Naive thymus-derived CD4-positive, alpha-beta T cell (primary cell): Measurements from ENCODE around the gene TMEM132A. TPM values are rescaled to one million over a fixed set of nuclear protein-coding genes. Genes with fewer than 3 reads are reported as not detected.

Source experiments
- ATAC-seq: fragments of 150-1000 bp; cut with Tn5 transposase; 2 replicates; pipeline ENCODE4 v1.10.0; 2021; ENCODE audit warnings: mild to moderate bottlenecking, moderate library complexity
- CTCF ChIA-PET: fragments of 350-600 bp; sonication (Branson Sonifier 250); formaldehyde crosslinking; loops from one replicate; lab custom pipeline; 2021; ENCODE audit warnings: antibody characterized with exemption; lab: Charles Lee
- POLR2A ChIA-PET: fragments of 350-600 bp; sonication (Branson Sonifier 250); formaldehyde crosslinking; loops from one replicate; lab custom pipeline; 2021; ENCODE audit warnings: antibody characterized with exemption, inconsistent platforms; lab: Charles Lee
- DNase-seq, 9 donors: peaks; one replicate each; pipeline versions ENCODE4 v3.0.0 to v3.0.0-alpha.2; 2020 to 2022; ENCODE audit warnings: mixed read lengths in 1 of 9
- H3K27ac ChIP-seq: one replicate; pipeline ENCODE4 v1.7.0; 2013; ENCODE audit warnings: mild to moderate bottlenecking, low read depth, low read length, moderate library complexity
- H3K27me3 ChIP-seq, 2 donors: one replicate each; pipeline ENCODE4 v1.7.0; 2013; ENCODE audit warnings: low read length in 2 of 2, mild to moderate bottlenecking in 2 of 2, moderate library complexity in 2 of 2; ENCODE audit not compliant: control insufficient read depth in 2 of 2, insufficient read depth in 2 of 2
- H3K36me3 ChIP-seq, 3 experiments: 1 replicate in 2 of 3; 2 replicates in 1 of 3; pipeline ENCODE4 v1.7.0; 2013; ENCODE audit warnings: low read length in 3 of 3, mild to moderate bottlenecking in 3 of 3, moderate library complexity in 1 of 3; ENCODE audit not compliant: insufficient read depth in 3 of 3, control insufficient read depth in 2 of 3
- H3K4me1 ChIP-seq, 2 donors: one replicate each; pipeline ENCODE4 v1.7.0; 2013; ENCODE audit warnings: low read length in 2 of 2, mild to moderate bottlenecking in 2 of 2, moderate library complexity in 1 of 2; ENCODE audit not compliant: control insufficient read depth in 2 of 2, insufficient read depth in 2 of 2
- H3K4me3 ChIP-seq: 2 replicates; pipeline ENCODE4 v1.7.0; 2013; ENCODE audit warnings: mild to moderate bottlenecking, low read length
- H3K9me3 ChIP-seq, 3 experiments: 1 replicate in 2 of 3; 2 replicates in 1 of 3; pipeline ENCODE4 v1.7.0; 2013; ENCODE audit warnings: low read length in 3 of 3; ENCODE audit not compliant: control insufficient read depth in 2 of 3
- H3K27ac Mint-ChIP-seq, 9 donors: one replicate each; pipeline ENCODE4 v1.8.0; 2020 to 2022; ENCODE audit warnings: mixed read lengths in 9 of 9, mild to moderate bottlenecking in 8 of 9, moderate library complexity in 5 of 9, inconsistent platforms in 2 of 9
- H3K27me3 Mint-ChIP-seq, 5 donors: one replicate each; pipeline ENCODE4 v1.8.0; 2021 to 2022; ENCODE audit warnings: mixed read lengths in 5 of 5, mild to moderate bottlenecking in 1 of 5
- H3K36me3 Mint-ChIP-seq, 5 donors: one replicate each; pipeline ENCODE4 v1.8.0; 2020 to 2022; ENCODE audit warnings: mixed read lengths in 5 of 5, mild to moderate bottlenecking in 3 of 5, inconsistent platforms in 1 of 5
- H3K4me1 Mint-ChIP-seq, 7 donors: one replicate each; pipeline ENCODE4 v1.8.0; 2020 to 2022; ENCODE audit warnings: mixed read lengths in 7 of 7, mild to moderate bottlenecking in 3 of 7, inconsistent platforms in 1 of 7
- H3K4me3 Mint-ChIP-seq, 10 donors: one replicate each; pipeline ENCODE4 v1.8.0; 2020 to 2022; ENCODE audit warnings: mild to moderate bottlenecking in 10 of 10, mixed read lengths in 10 of 10, moderate library complexity in 6 of 10, inconsistent platforms in 2 of 10
- H3K9me3 Mint-ChIP-seq, 11 donors: one replicate each; pipeline ENCODE4 v1.8.0; 2020 to 2022; ENCODE audit warnings: mixed read lengths in 11 of 11, mild to moderate bottlenecking in 4 of 11, inconsistent platforms in 1 of 11, moderate library complexity in 1 of 11
- intact Hi-C, 2 donors: fragments of 100-400 bp; cut with micrococcal nuclease; formaldehyde crosslinking; loops; one replicate each; pipeline ENCODE4 v1.15.1; 2023
- polyA plus RNA-seq, 2 donors: library from polyadenylated mRNA; unstranded; fragments of 300-500 nt; fragmentation: Illumina TruSeq; gene quantifications; one replicate each; pipeline ENCODE4 v1.2.3, GENCODE V29; 2021
- total RNA-seq, 6 experiments: library from RNA in 5 of 6; stranded (reverse) in 5 of 6; gene quantifications; 1 replicate in 5 of 6; 2 replicates in 1 of 6; pipeline ENCODE4 v1.2.3 and lab custom pipeline; 2021 to 2026

Gene TMEM132A
- total and polyA plus RNA-seq, 7 experiments from 2014 or later: 0.57 to 0.58 TPM; not detected in 5

DNA sequence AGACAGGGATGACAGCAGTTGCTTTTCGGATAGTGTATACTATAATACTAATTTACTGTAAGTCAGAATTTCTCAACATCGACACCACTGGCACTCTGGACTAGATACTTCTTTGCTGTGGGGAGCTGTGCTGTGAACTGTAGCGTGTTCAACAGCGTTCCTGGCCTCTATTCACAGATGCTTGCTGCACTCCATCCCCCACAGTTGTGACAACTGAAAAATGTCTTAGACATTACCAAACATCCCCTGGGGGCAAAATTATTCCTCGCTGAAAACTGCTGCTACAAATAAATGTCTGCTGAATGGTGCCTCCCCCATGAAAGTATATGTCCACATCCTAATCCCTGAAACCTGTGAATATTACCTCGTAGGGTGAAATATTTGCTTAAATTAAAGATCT, 35.2 kb downstream of the TMEM132A start:
- no peak overlapping the region for H3K27ac ChIP-seq
- no peak overlapping the region for H3K27ac Mint-ChIP-seq
- H3K4me3 Mint-ChIP-seq: no peak overlapping the region
- ChIA-PET CTCF (interaction anchor here (1.1 kb wide), 1 partner anchor 10 kb away, joined by 4 read pairs; no protein-coding TSS in a partner anchor), POLR2A (interaction anchor here (1.3 kb wide), 1 partner anchor 13 kb away, joined by 4 read pairs; no protein-coding TSS in a partner anchor)
- H3K4me1 ChIP-seq: no peaks in the 10 kb centered on the region
- DNase-seq: no peak
- peaks cover 0 to 3% (median 0%) of the 10 kb centered on the region in 11 donors for H3K9me3 Mint-ChIP-seq
- no peak overlapping the region for H3K4me3 ChIP-seq
- intact Hi-C loops: no loop called here
- peaks cover 0 to 48% (median 0%) of the 10 kb centered on the region in 5 donors for H3K27me3 Mint-ChIP-seq
- no peak for ATAC-seq
- no peaks in the 10 kb centered on the region for H3K27me3 ChIP-seq
- no peaks in the 10 kb centered on the region for H3K9me3 ChIP-seq
- H3K4me1 Mint-ChIP-seq: peaks cover 0 to 6% (median 4%) of the 10 kb centered on the region in 7 donors
- H3K36me3 Mint-ChIP-seq: no peaks in the 10 kb centered on the region
- H3K36me3 ChIP-seq: no peaks in the 10 kb centered on the region

DNA sequence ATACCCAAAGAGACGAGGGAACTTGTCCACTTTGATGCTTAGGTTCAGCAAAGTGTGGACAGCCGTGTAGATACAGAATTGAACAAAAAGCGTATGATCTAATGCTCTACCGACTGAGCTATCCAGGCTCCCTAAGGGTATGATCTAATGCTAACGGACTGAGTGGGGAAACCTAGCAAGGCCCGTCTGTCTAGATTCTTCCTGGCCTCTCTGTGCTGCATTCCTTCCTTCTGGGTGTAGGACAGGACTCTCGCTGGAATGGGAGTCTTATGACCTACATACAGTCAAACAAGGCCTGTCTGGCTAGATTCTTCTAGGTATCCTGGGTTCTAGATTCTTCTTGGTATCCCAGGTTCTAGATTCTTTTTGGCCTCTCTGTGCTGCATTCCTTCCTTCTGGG, 36.1 kb downstream of the TMEM132A start:
- H3K27ac ChIP-seq: no peak overlapping the region
- Mint-ChIP-seq H3K4me3 (no peak overlapping the region), H3K27ac (no peak overlapping the region), H3K4me1 (peaks cover 0 to 4% (median 3%) of the 10 kb centered on the region in 7 donors), H3K36me3 (no peaks in the 10 kb centered on the region), H3K27me3 (peaks cover 0 to 48% (median 0%) of the 10 kb centered on the region in 5 donors), H3K9me3 (peaks cover 0 to 3% (median 0%) of the 10 kb centered on the region in 11 donors)
- H3K36me3 ChIP-seq: no peaks in the 10 kb centered on the region
- POLR2A ChIA-PET: interaction anchor here (0.6 to 1.3 kb wide), 2 partner anchors 14 to 128 kb away, joined by 3 to 4 read pairs; no protein-coding TSS in a partner anchor
- CTCF ChIA-PET: interaction anchor here (1.1 kb wide), 1 partner anchor 9 kb away, joined by 4 read pairs; no protein-coding TSS in a partner anchor
- intact Hi-C loops: no loop called here
- H3K9me3 ChIP-seq: no peaks in the 10 kb centered on the region
- H3K27me3 ChIP-seq: no peaks in the 10 kb centered on the region
- no peak for ATAC-seq
- no peaks in the 10 kb centered on the region for H3K4me1 ChIP-seq
- DNase-seq: no peak
- H3K4me3 ChIP-seq: no peak overlapping the region

DNA sequence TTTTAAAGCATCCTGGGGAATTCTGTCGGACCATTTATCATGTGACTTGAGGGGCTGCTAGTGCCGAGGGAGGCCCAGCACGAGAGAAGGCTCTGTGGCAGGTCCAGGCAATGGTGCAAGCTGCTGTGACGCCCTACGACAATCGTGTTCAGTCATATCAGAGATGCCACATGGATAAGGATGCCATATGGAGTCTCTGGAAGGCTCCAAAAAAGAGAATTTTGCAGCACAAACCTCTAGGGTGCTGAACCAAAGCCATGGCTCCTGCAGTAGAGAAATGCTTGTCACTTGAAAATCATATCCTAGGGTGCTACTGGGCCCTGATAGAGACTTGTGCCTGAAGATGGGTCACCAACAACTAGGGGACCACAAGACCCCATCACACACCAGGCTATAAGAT, 40.5 kb downstream of the TMEM132A start:
- no peak for DNase-seq
- peaks cover 0 to 4% (median 0%) of the 10 kb centered on the region in 7 donors for H3K4me1 Mint-ChIP-seq
- Histone ChIP-seq H3K27ac (no peak overlapping the region), H3K4me1 (no peaks in the 10 kb centered on the region), H3K9me3 (no peaks in the 10 kb centered on the region), H3K4me3 (no peak overlapping the region), H3K36me3 (no peaks in the 10 kb centered on the region), H3K27me3 (no peaks in the 10 kb centered on the region)
- CTCF ChIA-PET: interaction anchor here (0.6 to 1.2 kb wide), 3 partner anchors 20 to 222 kb away, joined by 3 to 5 read pairs (median 3); no protein-coding TSS in a partner anchor
- intact Hi-C loops: no loop called here
- no peak overlapping the region for H3K27ac Mint-ChIP-seq
- POLR2A ChIA-PET: interaction anchor here (1.3 kb wide), 1 partner anchor 164 kb away, joined by 4 read pairs; no protein-coding TSS in a partner anchor
- no peak for ATAC-seq
- no peak overlapping the region for H3K4me3 Mint-ChIP-seq
- H3K27me3 Mint-ChIP-seq: peaks cover 0 to 40% (median 3%) of the 10 kb centered on the region in 5 donors
- peaks cover 0 to 3% (median 0%) of the 10 kb centered on the region in 5 donors for H3K36me3 Mint-ChIP-seq
- H3K9me3 Mint-ChIP-seq: peaks cover 0 to 4% (median 0%) of the 10 kb centered on the region in 11 donors

DNA sequence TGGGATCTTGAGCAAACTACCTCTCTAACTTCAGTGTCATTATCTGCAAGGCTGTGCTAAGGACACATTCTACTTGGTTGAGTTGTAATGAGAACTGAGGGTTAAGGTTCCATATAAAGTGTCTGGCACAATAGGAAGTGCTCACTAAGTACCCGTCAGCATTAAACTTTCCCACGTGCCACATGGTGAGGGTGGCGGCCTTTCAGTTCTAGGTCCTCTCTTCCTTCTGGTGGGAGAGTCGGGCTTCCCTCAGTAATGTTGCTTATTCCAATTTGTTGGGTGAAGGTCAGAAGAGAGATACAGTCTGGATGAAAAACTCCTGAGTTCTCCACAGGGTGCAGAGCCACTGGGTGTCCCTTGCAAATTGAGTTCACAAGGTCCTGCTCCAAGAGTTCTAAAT, 42.6 kb downstream of the TMEM132A start:
- Histone ChIP-seq H3K27ac (no peak overlapping the region), H3K9me3 (no peaks in the 10 kb centered on the region), H3K27me3 (no peaks in the 10 kb centered on the region), H3K36me3 (peaks cover 0 to 4% (median 0%) of the 10 kb centered on the region in 3 experiments), H3K4me1 (peaks cover 11 to 15% of the 10 kb centered on the region in 2 donors), H3K4me3 (no peak overlapping the region)
- ChIA-PET CTCF (interaction anchor here (0.6 kb wide), 2 partner anchors 57 to 85 kb away, joined by 3 to 5 read pairs; no protein-coding TSS in a partner anchor), POLR2A (interaction anchor here (1.2 kb wide), 1 partner anchor 162 kb away, joined by 4 read pairs; no protein-coding TSS in a partner anchor)
- intact Hi-C loops: no loop called here
- Mint-ChIP-seq H3K27ac (no peak overlapping the region), H3K4me1 (peaks cover 9 to 20% (median 17%) of the 10 kb centered on the region in 7 donors), H3K9me3 (peaks cover 0 to 4% (median 0%) of the 10 kb centered on the region in 11 donors), H3K4me3 (no peak overlapping the region), H3K36me3 (peaks cover 0 to 6% (median 0%) of the 10 kb centered on the region in 5 donors), H3K27me3 (peaks cover 0 to 19% (median 0%) of the 10 kb centered on the region in 5 donors)
- DNase-seq: no peak
- ATAC-seq: no peak

DNA sequence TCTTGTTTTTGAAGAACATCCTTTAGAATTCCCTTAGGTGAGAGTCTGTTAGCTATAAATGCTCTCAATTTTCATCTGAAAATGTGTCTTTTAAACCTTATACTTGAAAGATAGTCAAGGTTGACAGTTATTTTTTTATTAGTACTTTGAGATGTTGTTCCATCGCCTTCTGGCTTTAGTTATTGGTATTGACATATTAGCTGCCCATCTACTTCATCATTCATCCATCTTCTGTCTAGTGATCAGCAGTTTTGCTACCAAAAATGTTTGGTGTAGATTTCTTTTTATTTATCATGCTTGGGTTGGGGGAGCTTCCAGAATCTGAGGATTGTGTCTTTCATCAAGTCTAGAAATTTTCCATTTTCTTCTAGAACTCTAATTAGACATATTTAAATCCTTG, 44.0 kb downstream of the TMEM132A start:
- no peak for ATAC-seq
- intact Hi-C loops: no loop called here
- no peaks in the 10 kb centered on the region for H3K9me3 ChIP-seq
- no peak overlapping the region for H3K4me3 ChIP-seq
- Mint-ChIP-seq H3K27ac (peak overlapping the region in 1 of 9 donors; percentile 26), H3K27me3 (peaks cover 0 to 11% (median 0%) of the 10 kb centered on the region in 5 donors), H3K9me3 (peaks cover 0 to 4% (median 0%) of the 10 kb centered on the region in 11 donors), H3K4me3 (no peak overlapping the region), H3K36me3 (peaks cover 0 to 14% (median under 1%) of the 10 kb centered on the region in 5 donors), H3K4me1 (peaks cover 9 to 20% (median 17%) of the 10 kb centered on the region in 7 donors)
- ChIA-PET CTCF (interaction anchor here (0.7 to 2.0 kb wide), 3 partner anchors 11 to 75 kb away, joined by 3 to 13 read pairs (median 7); no protein-coding TSS in a partner anchor), POLR2A (interaction anchor here (1.0 to 3.6 kb wide), 3 partner anchors 161 to 166 kb away, joined by 3 to 23 read pairs (median 4); no protein-coding TSS in a partner anchor)
- H3K36me3 ChIP-seq: peaks cover 0 to 18% (median 0%) of the 10 kb centered on the region in 3 experiments
- H3K4me1 ChIP-seq: peaks cover 11 to 15% of the 10 kb centered on the region in 2 donors
- H3K27me3 ChIP-seq: no peaks in the 10 kb centered on the region
- no peak overlapping the region for H3K27ac ChIP-seq
- no peak for DNase-seq

DNA sequence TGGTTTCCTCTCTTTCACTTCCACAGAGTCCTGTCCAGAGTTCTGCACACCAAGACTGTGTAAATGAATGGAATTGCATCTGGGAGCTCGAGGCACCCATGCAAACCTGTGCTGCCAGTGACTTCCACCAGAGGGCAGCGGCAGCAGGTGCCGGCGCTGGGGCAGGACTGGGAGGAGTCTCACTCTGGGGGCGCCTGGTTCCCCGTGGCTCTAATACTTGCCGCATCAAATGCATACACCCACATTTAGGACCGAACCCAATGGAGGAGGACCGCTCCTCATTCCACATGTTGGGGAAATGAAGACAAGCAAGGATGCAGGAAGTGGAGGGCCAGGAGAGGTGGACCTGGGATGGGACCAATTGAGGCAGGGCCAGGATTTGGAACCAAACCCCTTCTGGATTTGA, 46.1 kb downstream of the TMEM132A start:
- H3K9me3 Mint-ChIP-seq: peaks cover 0 to 4% (median 0%) of the 10 kb centered on the region in 11 donors
- peaks cover 14 to 29% (median 20%) of the 10 kb centered on the region in 7 donors for H3K4me1 Mint-ChIP-seq

More for the DNA sequence above, 46.1 kb downstream of the TMEM132A start:
- Histone ChIP-seq H3K9me3 (no peaks in the 10 kb centered on the region), H3K4me3 (peak overlapping the region; percentile 83), H3K4me1 (peaks cover 13 to 17% of the 10 kb centered on the region in 2 donors), H3K27ac (peak overlapping the region; percentile 96), H3K27me3 (no peaks in the 10 kb centered on the region), H3K36me3 (peaks cover 0 to 18% (median 0%) of the 10 kb centered on the region in 3 experiments)
- DNase-seq: peak; percentile 66 to 85 (median 80)
- peak overlapping the region; percentile 92 to 98 (median 96) for H3K4me3 Mint-ChIP-seq
- ChIA-PET CTCF (interaction anchor here (0.9 to 3.6 kb wide), 19 partner anchors 16 to 162 kb away, joined by 3 to 20 read pairs (median 4); no protein-coding TSS in a partner anchor), POLR2A (interaction anchor here (1.0 to 3.6 kb wide), 9 partner anchors 17 to 159 kb away, joined by 3 to 23 read pairs (median 5); partner anchors contain the start of genes CD5 and SLC15A3)
- H3K36me3 Mint-ChIP-seq: peaks cover 0 to 30% (median 14%) of the 10 kb centered on the region in 5 donors
- peaks cover 0 to 11% (median 0%) of the 10 kb centered on the region in 5 donors for H3K27me3 Mint-ChIP-seq
- intact Hi-C loops: loop anchor here (1.0 to 2.0 kb wide), 11 partner anchors 16 to 217 kb away; partner anchors contain the start of gene CD5 (in 2 of the 2)
- peak overlapping the region; percentile 39 to 99 (median 95) for H3K27ac Mint-ChIP-seq
- ATAC-seq: peak; percentile 83
